GM12865 (cell line): Measurements from ENCODE around the gene USP21.
A peak's percentile ranks its signal among the peaks of the same experiment; 100 is the strongest.

Experiments
- DNase-seq: peaks from one replicate; pipeline ENCODE4 v3.0.0; 2010; ENCODE audit warnings: low read depth
- H3K4me3 ChIP-seq: 2 replicates; pipeline ENCODE4 v1.5.1; 2011; ENCODE audit warnings: mild to moderate bottlenecking, low read depth, low read length, control low read depth
- TF ChIP-seq, protein P1 (sequence below): IDR thresholded peaks from 2 replicates; pipeline ENCODE4 v1.5.1; 2011; ENCODE audit warnings: low read length, control low read depth, low read depth, inconsistent platforms; ENCODE audit not compliant: insufficient read depth; ENCODE audit errors: missing control alignments

USP21 gene

DNA sequence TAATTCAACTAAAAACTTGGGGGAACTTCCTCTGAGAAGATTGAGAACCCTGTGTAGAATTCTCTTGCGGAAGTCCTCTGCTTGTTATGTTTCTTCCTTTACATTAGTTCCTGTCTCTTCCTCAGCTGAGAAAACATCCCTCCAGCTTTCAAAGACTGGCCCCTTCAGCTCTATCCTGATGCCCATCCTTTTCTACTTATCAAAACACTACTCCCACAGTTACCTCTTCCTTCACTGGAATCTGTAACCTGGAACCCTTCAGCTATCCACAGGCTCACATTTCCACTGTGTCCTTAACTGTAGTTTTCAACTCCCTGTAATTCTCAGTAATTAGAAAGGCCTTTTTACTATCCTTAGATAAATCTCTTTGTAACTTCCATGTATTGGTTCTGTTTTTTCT lies 20.9 kb upstream of the USP21 start:
- no peak overlapping the region for H3K4me3 ChIP-seq
- TF ChIP-seq, protein P1, sequence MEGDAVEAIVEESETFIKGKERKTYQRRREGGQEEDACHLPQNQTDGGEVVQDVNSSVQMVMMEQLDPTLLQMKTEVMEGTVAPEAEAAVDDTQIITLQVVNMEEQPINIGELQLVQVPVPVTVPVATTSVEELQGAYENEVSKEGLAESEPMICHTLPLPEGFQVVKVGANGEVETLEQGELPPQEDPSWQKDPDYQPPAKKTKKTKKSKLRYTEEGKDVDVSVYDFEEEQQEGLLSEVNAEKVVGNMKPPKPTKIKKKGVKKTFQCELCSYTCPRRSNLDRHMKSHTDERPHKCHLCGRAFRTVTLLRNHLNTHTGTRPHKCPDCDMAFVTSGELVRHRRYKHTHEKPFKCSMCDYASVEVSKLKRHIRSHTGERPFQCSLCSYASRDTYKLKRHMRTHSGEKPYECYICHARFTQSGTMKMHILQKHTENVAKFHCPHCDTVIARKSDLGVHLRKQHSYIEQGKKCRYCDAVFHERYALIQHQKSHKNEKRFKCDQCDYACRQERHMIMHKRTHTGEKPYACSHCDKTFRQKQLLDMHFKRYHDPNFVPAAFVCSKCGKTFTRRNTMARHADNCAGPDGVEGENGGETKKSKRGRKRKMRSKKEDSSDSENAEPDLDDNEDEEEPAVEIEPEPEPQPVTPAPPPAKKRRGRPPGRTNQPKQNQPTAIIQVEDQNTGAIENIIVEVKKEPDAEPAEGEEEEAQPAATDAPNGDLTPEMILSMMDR, result no peak
- DNase-seq, result no peak

DNA sequence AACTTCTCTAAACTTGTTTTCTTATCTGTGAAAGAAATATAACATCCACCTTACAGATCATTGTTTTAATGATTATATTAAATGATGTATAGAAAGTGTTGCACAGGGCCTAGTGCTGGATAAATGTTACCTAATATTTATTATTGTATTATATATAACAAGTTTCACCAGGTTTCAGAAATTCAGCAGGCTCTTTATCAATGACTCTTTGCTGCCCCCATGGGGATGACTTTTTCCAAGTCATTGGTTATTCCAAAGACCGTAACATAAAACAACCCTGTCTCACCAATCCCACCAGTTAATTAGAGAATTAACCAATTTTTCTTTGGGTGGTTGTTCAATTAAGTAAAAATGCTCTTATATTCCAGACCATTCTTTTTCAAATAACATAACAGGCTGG lies 19.5 kb upstream of the USP21 start:
- H3K4me3 ChIP-seq, result no peak overlapping the region
- DNase-seq, result peak; percentile 52
- TF ChIP-seq, protein P1, result peak; percentile 23

DNA sequence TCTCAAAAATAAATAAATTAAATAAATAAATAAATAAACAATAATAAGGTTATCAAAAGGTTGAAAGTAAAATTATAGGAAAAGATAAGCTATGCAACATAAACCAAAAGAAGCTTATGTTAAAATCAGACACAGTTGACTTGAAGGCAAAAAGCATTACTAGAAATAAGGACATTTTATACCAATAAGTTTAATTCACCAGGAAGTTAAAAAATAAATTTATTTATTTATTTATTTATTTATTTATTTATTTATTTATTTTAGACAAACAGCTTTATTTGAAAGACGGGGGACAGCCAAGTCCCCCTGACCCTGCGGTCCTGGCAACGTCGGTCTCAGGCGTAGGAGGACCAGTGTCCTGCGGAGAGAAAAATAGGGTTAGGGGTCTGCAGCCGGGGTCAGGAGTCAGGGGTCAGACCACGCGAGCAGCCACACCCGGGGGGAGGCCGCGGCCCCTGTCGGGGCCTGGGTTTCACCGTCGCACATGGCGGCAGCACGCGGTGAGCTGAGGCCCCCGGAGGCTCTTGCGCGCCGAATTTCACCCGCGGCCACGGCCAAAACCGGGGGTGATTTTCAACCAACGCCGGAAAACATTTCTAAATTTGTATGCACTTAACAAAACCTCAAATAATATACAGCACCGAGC lies 18.4 kb upstream of the USP21 start:
- TF ChIP-seq, protein P1, result no peak
- H3K4me3 ChIP-seq, result no peak overlapping the region
- no peak for DNase-seq

DNA sequence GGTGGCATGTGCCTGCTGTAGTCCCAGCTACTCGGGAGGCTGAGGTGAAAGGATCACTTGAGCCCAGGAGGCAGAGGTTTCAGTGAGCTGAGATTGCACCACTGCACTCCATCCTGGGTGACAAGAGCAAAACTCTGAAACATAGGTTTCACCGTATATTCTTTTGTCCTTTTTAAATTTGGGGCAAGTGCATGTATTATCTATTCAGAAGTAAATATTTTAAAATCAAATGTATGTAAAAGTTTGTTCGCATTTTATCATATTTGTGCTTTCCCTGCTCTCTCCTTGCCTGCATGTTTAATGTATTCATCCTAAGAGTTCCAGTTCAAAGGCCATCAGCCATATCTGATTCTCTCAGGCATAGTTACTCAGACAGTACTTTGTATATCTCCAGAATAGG lies 13.5 kb upstream of the USP21 start:
- TF ChIP-seq, protein P1, result no peak
- no peak for DNase-seq
- no peak overlapping the region for H3K4me3 ChIP-seq

DNA sequence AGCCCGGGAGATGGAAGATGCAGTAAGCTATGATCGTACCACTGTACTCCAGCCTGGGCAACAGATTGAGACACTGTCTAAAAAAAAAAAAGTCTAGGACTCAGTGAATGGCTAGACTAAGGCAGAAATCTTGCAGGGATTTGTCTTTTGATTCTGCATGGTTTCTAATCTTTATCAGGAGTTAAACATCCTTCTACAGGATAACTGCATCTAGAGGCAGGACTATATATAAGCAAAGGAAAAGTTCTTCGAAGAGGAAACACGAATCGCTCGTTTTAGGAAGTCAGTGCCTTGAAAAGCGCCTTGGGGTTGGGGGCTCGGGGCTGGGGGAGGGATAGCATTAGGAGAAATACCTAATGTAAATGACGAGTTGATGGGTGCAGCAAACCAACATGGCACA lies 6.1 kb upstream of the USP21 start:
- TF ChIP-seq, protein P1, result no peak
- H3K4me3 ChIP-seq, result peak overlapping the region; percentile 95
- no peak for DNase-seq

DNA sequence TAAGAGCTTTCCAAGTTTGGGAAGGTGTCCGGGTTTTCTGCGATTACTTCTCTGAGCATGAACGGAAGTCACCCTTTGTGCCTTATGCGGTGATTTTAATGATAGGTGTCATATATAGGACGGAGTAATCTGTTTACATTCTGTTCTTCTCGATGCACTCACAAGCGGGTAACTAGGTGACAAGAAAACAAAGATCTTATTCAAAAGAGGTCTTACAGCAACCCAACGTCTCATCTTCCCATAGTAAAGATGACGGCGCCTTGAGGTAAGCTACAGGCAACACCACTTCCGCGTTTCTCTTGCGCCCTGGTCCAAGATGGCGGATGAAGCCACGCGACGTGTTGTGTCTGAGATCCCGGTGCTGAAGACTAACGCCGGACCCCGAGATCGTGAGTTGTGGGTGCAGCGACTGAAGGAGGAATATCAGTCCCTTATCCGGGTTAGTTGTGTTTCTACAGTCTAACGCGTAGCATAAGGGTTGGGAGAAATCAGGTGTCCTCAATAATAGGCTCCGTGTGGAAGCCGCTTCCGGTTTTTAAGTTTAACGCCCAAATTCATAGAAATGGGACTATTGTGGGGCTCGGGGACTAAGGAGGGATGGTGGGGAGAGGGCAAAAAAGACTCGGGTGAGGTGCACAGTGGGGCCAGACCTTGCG lies 5.5 kb upstream of the USP21 start, which contains the start of gene UFC1:
Gene UFC1 (plus strand): TSS at position 297 of the 656 bp plus-strand sequence. CDS start 20 bp downstream, at position 317.
- TF ChIP-seq, protein P1, result no peak
- H3K4me3 ChIP-seq, result peak within 1 kb of the TSS; percentile 95
- DNase-seq, result peak; percentile 95
